Peyer's patch (tissue), 4 donors: Measurements from ENCODE around the gene TMEM147.

Experiments
- POLR2A ChIP-seq, 2 donors: fragments of 450-650 bp; IDR thresholded peaks; one replicate each; pipeline ENCODE4 v1.5.1; 2017; ENCODE audit warnings: antibody characterized with exemption in 2 of 2, mild to moderate bottlenecking in 2 of 2, moderate library complexity in 2 of 2
- TF ChIP-seq, protein P1 (sequence below), 6 experiments: fragments of 450-650 bp in 4 of 6; fragments of 200-600 bp in 2 of 6; sonication (generic) in 1 of 6; IDR thresholded peaks; one replicate each; pipeline ENCODE4 v1.5.1; 2017 to 2019; ENCODE audit warnings: antibody characterized with exemption in 6 of 6, mild to moderate bottlenecking in 3 of 6, moderate library complexity in 1 of 6

DNA sequence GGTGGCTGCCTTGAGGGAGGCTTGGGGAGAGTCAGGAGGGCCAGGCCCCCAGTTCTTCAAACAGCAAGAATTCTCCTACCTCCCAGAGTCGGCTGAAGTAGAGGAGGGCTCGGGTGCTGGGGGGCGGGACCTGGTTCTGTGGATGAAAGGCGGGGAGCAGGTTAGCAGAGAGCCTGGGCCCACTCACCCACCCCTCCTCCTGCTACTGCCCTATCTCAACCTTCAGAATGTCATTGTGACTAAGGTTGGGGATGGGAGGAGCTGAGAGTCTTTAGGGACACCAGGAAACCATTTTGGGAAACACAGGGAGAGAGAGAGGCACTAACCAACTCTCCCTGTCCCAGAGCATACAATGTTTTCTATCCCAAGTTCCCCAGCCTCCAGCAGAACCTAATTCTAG is 42.7 kb upstream of the TMEM147 start:
- TF ChIP-seq, protein P1, sequence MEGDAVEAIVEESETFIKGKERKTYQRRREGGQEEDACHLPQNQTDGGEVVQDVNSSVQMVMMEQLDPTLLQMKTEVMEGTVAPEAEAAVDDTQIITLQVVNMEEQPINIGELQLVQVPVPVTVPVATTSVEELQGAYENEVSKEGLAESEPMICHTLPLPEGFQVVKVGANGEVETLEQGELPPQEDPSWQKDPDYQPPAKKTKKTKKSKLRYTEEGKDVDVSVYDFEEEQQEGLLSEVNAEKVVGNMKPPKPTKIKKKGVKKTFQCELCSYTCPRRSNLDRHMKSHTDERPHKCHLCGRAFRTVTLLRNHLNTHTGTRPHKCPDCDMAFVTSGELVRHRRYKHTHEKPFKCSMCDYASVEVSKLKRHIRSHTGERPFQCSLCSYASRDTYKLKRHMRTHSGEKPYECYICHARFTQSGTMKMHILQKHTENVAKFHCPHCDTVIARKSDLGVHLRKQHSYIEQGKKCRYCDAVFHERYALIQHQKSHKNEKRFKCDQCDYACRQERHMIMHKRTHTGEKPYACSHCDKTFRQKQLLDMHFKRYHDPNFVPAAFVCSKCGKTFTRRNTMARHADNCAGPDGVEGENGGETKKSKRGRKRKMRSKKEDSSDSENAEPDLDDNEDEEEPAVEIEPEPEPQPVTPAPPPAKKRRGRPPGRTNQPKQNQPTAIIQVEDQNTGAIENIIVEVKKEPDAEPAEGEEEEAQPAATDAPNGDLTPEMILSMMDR (IDR thresholded peaks at IDR 0.05) = no peak
- TF ChIP-seq POLR2A (IDR thresholded peaks at IDR 0.05) = no peak
